ENCODE data around the gene LGALS9B.
"Not testable (repeated sequence)": the region's sequence is repeated elsewhere in the genome, so short reads cannot be mapped to it uniquely, and the experiment has no call there.

- not testable (repeated sequence) for TF ChIP-seq REST (IDR thresholded peaks at IDR 0.05; ENCODE audit: insufficient read depth in 1 of 2, low read depth in 2 of 2, low read length in 1 of 2); POLR2AphosphoS5 (IDR thresholded peaks at IDR 0.05; ENCODE audit: low read depth, low read length); CTCF (IDR thresholded peaks at IDR 0.05); TCF7L2 (IDR thresholded peaks at IDR 0.05; ENCODE audit: low read depth, low read length)
Observed at GRCh38 chr17:20501896-20502295, 34.6 kb upstream of the LGALS9B start.

Data from Panc1 (cell line).